WTC11 (cell line): ENCODE measurements around the gene AKR1C8. TPM values are rescaled to one million over a fixed set of nuclear protein-coding genes. Genes with fewer than 3 reads are reported as not detected.
"Not testable (repeated sequence)": the region's sequence is repeated elsewhere in the genome, so short reads cannot be mapped to it uniquely, and the experiment has no call there.

Source experiments
- ATAC-seq: fragments of 200-7000 bp; cut with Tn5 transposase; 2 replicates; pipeline ENCODE4 v1.10.0; 2021; ENCODE audit warnings: mild to moderate bottlenecking, moderate library complexity
- CTCF ChIA-PET: fragments of 300-600 bp; sonication (Branson Sonifier 250); formaldehyde crosslinking; loops from one replicate; lab custom pipeline; 2021; ENCODE audit warnings: antibody characterized with exemption; lab: Charles Lee
- POLR2A ChIA-PET: fragments of 350-600 bp; sonication (Branson Sonifier 250); formaldehyde crosslinking; loops from one replicate; lab custom pipeline; 2021; ENCODE audit warnings: antibody characterized with exemption; lab: Charles Lee
- DNase-seq: peaks from one replicate; pipeline ENCODE4 v3.0.0; 2021; ENCODE audit warnings: low spot score
- H3K27ac Mint-ChIP-seq: 2 replicates; pipeline ENCODE4 v1.8.0; 2021; ENCODE audit warnings: mixed read lengths
- H3K27me3 Mint-ChIP-seq: 2 replicates; pipeline ENCODE4 v1.8.0; 2021; ENCODE audit warnings: low read depth, mild to moderate bottlenecking, moderate library complexity, mixed read lengths
- H3K36me3 Mint-ChIP-seq: 2 replicates; pipeline ENCODE4 v1.8.0; 2021; ENCODE audit warnings: mixed read lengths
- H3K4me1 Mint-ChIP-seq: 2 replicates; pipeline ENCODE4 v1.8.0; 2022; ENCODE audit warnings: mixed read lengths
- H3K4me3 Mint-ChIP-seq: 2 replicates; pipeline ENCODE4 v1.8.0; 2021; ENCODE audit warnings: mild to moderate bottlenecking, moderate library complexity, mixed read lengths
- H3K9me3 Mint-ChIP-seq: 2 replicates; pipeline ENCODE4 v1.8.0; 2021; ENCODE audit warnings: mixed read lengths
- CBFB ChIP-seq: sonication (generic); formaldehyde crosslinking; IDR thresholded peaks from 2 replicates; pipeline ENCODE4 v1.8.1; 2022; ENCODE audit warnings: mild to moderate bottlenecking, low read depth, missing genetic modification reagents
- CREM ChIP-seq: sonication (generic); formaldehyde crosslinking; IDR thresholded peaks from 2 replicates; pipeline ENCODE4 v1.8.1; 2022; ENCODE audit warnings: mild to moderate bottlenecking, missing genetic modification reagents, moderate library complexity
- ELF4 ChIP-seq: sonication (generic); formaldehyde crosslinking; IDR thresholded peaks from 2 replicates; pipeline ENCODE4 v1.8.1; 2022; ENCODE audit warnings: low read depth, mild to moderate bottlenecking, moderate library complexity, missing genetic modification reagents
- GTF2I ChIP-seq: fragments of 250-450 bp; sonication (Bioruptor Pico); conservative IDR thresholded peaks from 2 replicates; pipeline ENCODE4 v1.4.0; 2021; ENCODE audit warnings: mild to moderate bottlenecking
- JAZF1 ChIP-seq: fragments of 250-450 bp; sonication (Bioruptor Pico); IDR thresholded peaks from 2 replicates; pipeline ENCODE4 v1.9.0; 2021; ENCODE audit warnings: moderate library complexity, mild to moderate bottlenecking, inconsistent platforms
- KAT7 ChIP-seq: sonication (generic); formaldehyde crosslinking; IDR thresholded peaks from 2 replicates; pipeline ENCODE4 v1.8.1; 2023; ENCODE audit warnings: missing genetic modification reagents, mild to moderate bottlenecking, borderline replicate concordance
- MYBL2 ChIP-seq: sonication (generic); formaldehyde crosslinking; IDR thresholded peaks from 2 replicates; pipeline ENCODE4 v1.8.1; 2023; ENCODE audit warnings: mild to moderate bottlenecking, moderate library complexity, missing genetic modification reagents
- NFATC4 ChIP-seq: fragments of 250-450 bp; sonication (Bioruptor Pico); IDR thresholded peaks from 2 replicates; pipeline ENCODE4 v1.9.0; 2021; ENCODE audit warnings: mild to moderate bottlenecking
- NFE2L1 ChIP-seq: sonication (generic); formaldehyde crosslinking; IDR thresholded peaks from 2 replicates; pipeline ENCODE4 v1.8.1; 2023; ENCODE audit warnings: missing genetic modification reagents
- PRRX2 ChIP-seq: fragments of 250-450 bp; sonication (Bioruptor Pico); IDR thresholded peaks from 2 replicates; pipeline ENCODE4 v1.8.0; 2021; ENCODE audit warnings: mild to moderate bottlenecking
- RELA ChIP-seq: sonication (generic); formaldehyde crosslinking; IDR thresholded peaks from 2 replicates; pipeline ENCODE4 v1.8.1; 2022; ENCODE audit warnings: missing genetic modification reagents, mild to moderate bottlenecking, borderline replicate concordance
- RORB ChIP-seq: fragments of 250-450 bp; sonication (Bioruptor Pico); IDR thresholded peaks from 2 replicates; pipeline ENCODE4 v1.9.0; 2021; ENCODE audit warnings: mild to moderate bottlenecking
- SMAD3 ChIP-seq: sonication (generic); formaldehyde crosslinking; IDR thresholded peaks from 2 replicates; pipeline ENCODE4 v1.8.0; 2022; ENCODE audit warnings: missing genetic modification reagents, mild to moderate bottlenecking, borderline replicate concordance
- SOX15 ChIP-seq: fragments of 250-450 bp; sonication (Bioruptor Pico); IDR thresholded peaks from 2 replicates; pipeline ENCODE4 v1.9.0; 2021; ENCODE audit warnings: mild to moderate bottlenecking
- ZNF416 ChIP-seq: fragments of 250-450 bp; sonication (Bioruptor Pico); IDR thresholded peaks from 2 replicates; pipeline ENCODE4 v1.9.0; 2021; ENCODE audit warnings: mild to moderate bottlenecking, inconsistent platforms
- total RNA-seq: library from RNA; stranded (reverse); gene quantifications from 3 replicates; pipeline ENCODE4 v1.2.3, GENCODE V29; 2021
- TF ChIP-seq, protein P1 (sequence below): sonication (generic); formaldehyde crosslinking; conservative IDR thresholded peaks from 2 replicates; pipeline ENCODE4 v1.8.1; 2023; ENCODE audit warnings: mild to moderate bottlenecking, low read depth, missing genetic modification reagents, moderate library complexity
- TF ChIP-seq, protein P2 (sequence below): fragments of 200-600 bp; IDR thresholded peaks from 2 replicates; pipeline ENCODE4 v1.8.0; 2022; ENCODE audit warnings: antibody characterized with exemption
- TF ChIP-seq, protein P3 (sequence below): sonication (generic); formaldehyde crosslinking; IDR thresholded peaks from 2 replicates; pipeline ENCODE4 v1.8.0; 2022; ENCODE audit warnings: mild to moderate bottlenecking, missing genetic modification reagents
- TF ChIP-seq, protein P4 (sequence below): fragments of 250-450 bp; sonication (Bioruptor Pico); IDR thresholded peaks from 2 replicates; pipeline ENCODE4 v1.9.0; 2021; ENCODE audit warnings: mild to moderate bottlenecking
- TF ChIP-seq, protein P5 (sequence below): sonication (generic); formaldehyde crosslinking; conservative IDR thresholded peaks from 2 replicates; pipeline ENCODE4 v1.8.1; 2022; ENCODE audit warnings: mild to moderate bottlenecking, missing genetic modification reagents
- TF ChIP-seq, protein P6 (sequence below): fragments of 250-450 bp; sonication (Bioruptor Pico); IDR thresholded peaks from 2 replicates; pipeline ENCODE4 v1.9.0; 2021; ENCODE audit warnings: mild to moderate bottlenecking, borderline replicate concordance
- TF ChIP-seq, protein P7 (sequence below): fragments of 250-450 bp; sonication (Bioruptor Pico); IDR thresholded peaks from 2 replicates; pipeline ENCODE4 v2.1.2; 2022; ENCODE audit warnings: mild to moderate bottlenecking, moderate library complexity

AKR1C8 gene
- total RNA-seq, 1 experiment from 2014 or later: not detected

DNA sequence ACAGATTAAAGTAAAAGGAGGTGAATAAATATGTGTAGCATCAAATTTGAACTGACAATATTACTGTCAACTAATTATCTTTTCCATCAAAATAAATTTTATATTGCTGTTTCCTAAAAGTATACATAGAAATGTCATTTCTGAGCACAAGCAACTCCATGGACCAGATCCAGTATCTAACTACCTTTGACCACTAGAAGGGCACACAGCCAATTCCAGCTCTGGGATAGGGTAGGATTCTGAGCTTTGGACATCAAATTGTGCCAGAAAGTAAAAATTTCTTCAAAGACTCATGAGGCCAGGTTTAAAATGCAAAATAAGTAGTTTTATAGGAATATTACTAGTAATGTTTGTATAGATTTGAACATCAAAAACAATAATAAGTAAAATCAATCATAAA is 61.1 kb downstream of the AKR1C8 start:
- ATAC-seq: no peak
- DNase-seq: no peak
- ChIA-PET CTCF (no interaction called here), POLR2A (no interaction called here)
- H3K4me3 Mint-ChIP-seq: no peak overlapping the region
- H3K4me1 Mint-ChIP-seq: no peaks in the 10 kb centered on the region
- H3K9me3 Mint-ChIP-seq: peaks cover 63% of the 10 kb centered on the region
- H3K36me3 Mint-ChIP-seq: peaks cover 13% of the 10 kb centered on the region
- TF ChIP-seq ELF4 (CRISPR knock-in tag) (no peak), MYBL2 (CRISPR knock-in tag) (no peak), RORB (no peak), ZNF416 (CRISPR knock-in tag) (no peak), CBFB (CRISPR knock-in tag) (no peak), NFATC4 (CRISPR knock-in tag) (no peak), NFE2L1 (no peak), GTF2I (no peak), SOX15 (no peak), PRRX2 (CRISPR knock-in tag) (no peak), JAZF1 (CRISPR knock-in tag) (no peak)
- TF ChIP-seq, protein P1, sequence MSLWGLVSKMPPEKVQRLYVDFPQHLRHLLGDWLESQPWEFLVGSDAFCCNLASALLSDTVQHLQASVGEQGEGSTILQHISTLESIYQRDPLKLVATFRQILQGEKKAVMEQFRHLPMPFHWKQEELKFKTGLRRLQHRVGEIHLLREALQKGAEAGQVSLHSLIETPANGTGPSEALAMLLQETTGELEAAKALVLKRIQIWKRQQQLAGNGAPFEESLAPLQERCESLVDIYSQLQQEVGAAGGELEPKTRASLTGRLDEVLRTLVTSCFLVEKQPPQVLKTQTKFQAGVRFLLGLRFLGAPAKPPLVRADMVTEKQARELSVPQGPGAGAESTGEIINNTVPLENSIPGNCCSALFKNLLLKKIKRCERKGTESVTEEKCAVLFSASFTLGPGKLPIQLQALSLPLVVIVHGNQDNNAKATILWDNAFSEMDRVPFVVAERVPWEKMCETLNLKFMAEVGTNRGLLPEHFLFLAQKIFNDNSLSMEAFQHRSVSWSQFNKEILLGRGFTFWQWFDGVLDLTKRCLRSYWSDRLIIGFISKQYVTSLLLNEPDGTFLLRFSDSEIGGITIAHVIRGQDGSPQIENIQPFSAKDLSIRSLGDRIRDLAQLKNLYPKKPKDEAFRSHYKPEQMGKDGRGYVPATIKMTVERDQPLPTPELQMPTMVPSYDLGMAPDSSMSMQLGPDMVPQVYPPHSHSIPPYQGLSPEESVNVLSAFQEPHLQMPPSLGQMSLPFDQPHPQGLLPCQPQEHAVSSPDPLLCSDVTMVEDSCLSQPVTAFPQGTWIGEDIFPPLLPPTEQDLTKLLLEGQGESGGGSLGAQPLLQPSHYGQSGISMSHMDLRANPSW (CRISPR knock-in tag): no peak
- TF ChIP-seq, protein P2, sequence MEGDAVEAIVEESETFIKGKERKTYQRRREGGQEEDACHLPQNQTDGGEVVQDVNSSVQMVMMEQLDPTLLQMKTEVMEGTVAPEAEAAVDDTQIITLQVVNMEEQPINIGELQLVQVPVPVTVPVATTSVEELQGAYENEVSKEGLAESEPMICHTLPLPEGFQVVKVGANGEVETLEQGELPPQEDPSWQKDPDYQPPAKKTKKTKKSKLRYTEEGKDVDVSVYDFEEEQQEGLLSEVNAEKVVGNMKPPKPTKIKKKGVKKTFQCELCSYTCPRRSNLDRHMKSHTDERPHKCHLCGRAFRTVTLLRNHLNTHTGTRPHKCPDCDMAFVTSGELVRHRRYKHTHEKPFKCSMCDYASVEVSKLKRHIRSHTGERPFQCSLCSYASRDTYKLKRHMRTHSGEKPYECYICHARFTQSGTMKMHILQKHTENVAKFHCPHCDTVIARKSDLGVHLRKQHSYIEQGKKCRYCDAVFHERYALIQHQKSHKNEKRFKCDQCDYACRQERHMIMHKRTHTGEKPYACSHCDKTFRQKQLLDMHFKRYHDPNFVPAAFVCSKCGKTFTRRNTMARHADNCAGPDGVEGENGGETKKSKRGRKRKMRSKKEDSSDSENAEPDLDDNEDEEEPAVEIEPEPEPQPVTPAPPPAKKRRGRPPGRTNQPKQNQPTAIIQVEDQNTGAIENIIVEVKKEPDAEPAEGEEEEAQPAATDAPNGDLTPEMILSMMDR: no peak
- TF ChIP-seq, protein P3, sequence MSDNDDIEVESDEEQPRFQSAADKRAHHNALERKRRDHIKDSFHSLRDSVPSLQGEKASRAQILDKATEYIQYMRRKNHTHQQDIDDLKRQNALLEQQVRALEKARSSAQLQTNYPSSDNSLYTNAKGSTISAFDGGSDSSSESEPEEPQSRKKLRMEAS (CRISPR knock-in tag): no peak
- TF ChIP-seq, protein P4, sequence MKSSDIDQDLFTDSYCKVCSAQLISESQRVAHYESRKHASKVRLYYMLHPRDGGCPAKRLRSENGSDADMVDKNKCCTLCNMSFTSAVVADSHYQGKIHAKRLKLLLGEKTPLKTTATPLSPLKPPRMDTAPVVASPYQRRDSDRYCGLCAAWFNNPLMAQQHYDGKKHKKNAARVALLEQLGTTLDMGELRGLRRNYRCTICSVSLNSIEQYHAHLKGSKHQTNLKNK (CRISPR knock-in tag): no peak
- TF ChIP-seq, protein P5, sequence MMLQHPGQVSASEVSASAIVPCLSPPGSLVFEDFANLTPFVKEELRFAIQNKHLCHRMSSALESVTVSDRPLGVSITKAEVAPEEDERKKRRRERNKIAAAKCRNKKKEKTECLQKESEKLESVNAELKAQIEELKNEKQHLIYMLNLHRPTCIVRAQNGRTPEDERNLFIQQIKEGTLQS (CRISPR knock-in tag): no peak
- H3K27ac Mint-ChIP-seq: no peak overlapping the region
- H3K27me3 Mint-ChIP-seq: no peaks in the 10 kb centered on the region

DNA sequence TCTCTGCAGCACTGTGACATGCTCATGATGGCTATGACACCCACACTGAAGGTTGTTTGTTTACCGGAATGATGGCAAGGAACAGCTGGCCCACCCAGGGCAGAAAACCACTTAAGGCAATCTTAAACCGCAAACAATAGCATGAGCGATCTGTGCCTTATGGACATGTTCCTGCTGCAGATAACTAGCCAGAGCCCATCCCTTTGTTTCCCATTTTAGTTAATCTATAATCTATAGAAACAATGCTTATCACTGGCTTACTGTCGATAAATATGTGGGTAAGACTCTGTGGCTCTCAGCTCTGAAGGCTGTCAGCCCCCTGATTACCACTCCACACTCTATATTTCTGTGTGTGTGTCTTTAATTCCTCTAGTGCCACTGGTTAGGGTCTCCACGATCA is 65.0 kb downstream of the AKR1C8 start:
- POLR2A ChIA-PET, CTCF ChIA-PET: not testable (repeated sequence)
- peaks cover 72% of the 10 kb centered on the region for H3K9me3 Mint-ChIP-seq

DNA sequence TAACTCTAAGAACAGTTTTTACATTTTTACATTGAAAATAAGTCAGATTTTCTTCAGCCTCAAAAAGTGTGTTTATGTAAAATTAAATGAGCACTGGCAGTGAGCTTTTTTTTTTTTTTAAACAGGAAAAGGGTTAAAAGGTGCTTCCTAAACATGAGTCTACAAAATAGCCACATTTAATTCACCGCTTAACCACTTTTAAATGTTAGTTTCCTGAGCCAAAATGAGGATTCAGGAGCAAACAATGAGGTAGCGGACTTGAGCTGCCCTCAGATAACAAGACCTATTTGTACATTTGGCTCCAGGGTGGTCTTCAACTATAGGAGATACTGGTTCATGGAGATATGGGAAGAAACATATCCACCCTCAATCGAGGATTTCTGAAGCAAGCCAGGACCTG is 67.9 kb downstream of the AKR1C8 start:
- CTCF ChIA-PET: no interaction called here
- Mint-ChIP-seq H3K4me1 (no peaks in the 10 kb centered on the region), H3K4me3 (no peak overlapping the region), H3K9me3 (peaks cover 70% of the 10 kb centered on the region), H3K27ac (no peak overlapping the region), H3K27me3 (0 out of 2 replicates have a peak, but pooled peaks cover 3% of the 10 kb centered on the region), H3K36me3 (peaks cover 18% of the 10 kb centered on the region)
- POLR2A ChIA-PET: no interaction called here
- DNase-seq (no peak), ATAC-seq (no peak)
- no peak for TF ChIP-seq SMAD3
- TF ChIP-seq, protein P6, sequence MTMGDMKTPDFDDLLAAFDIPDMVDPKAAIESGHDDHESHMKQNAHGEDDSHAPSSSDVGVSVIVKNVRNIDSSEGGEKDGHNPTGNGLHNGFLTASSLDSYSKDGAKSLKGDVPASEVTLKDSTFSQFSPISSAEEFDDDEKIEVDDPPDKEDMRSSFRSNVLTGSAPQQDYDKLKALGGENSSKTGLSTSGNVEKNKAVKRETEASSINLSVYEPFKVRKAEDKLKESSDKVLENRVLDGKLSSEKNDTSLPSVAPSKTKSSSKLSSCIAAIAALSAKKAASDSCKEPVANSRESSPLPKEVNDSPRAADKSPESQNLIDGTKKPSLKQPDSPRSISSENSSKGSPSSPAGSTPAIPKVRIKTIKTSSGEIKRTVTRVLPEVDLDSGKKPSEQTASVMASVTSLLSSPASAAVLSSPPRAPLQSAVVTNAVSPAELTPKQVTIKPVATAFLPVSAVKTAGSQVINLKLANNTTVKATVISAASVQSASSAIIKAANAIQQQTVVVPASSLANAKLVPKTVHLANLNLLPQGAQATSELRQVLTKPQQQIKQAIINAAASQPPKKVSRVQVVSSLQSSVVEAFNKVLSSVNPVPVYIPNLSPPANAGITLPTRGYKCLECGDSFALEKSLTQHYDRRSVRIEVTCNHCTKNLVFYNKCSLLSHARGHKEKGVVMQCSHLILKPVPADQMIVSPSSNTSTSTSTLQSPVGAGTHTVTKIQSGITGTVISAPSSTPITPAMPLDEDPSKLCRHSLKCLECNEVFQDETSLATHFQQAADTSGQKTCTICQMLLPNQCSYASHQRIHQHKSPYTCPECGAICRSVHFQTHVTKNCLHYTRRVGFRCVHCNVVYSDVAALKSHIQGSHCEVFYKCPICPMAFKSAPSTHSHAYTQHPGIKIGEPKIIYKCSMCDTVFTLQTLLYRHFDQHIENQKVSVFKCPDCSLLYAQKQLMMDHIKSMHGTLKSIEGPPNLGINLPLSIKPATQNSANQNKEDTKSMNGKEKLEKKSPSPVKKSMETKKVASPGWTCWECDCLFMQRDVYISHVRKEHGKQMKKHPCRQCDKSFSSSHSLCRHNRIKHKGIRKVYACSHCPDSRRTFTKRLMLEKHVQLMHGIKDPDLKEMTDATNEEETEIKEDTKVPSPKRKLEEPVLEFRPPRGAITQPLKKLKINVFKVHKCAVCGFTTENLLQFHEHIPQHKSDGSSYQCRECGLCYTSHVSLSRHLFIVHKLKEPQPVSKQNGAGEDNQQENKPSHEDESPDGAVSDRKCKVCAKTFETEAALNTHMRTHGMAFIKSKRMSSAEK (CRISPR knock-in tag): no peak
- TF ChIP-seq CREM (CRISPR knock-in tag): no peak
- TF ChIP-seq, protein P7, sequence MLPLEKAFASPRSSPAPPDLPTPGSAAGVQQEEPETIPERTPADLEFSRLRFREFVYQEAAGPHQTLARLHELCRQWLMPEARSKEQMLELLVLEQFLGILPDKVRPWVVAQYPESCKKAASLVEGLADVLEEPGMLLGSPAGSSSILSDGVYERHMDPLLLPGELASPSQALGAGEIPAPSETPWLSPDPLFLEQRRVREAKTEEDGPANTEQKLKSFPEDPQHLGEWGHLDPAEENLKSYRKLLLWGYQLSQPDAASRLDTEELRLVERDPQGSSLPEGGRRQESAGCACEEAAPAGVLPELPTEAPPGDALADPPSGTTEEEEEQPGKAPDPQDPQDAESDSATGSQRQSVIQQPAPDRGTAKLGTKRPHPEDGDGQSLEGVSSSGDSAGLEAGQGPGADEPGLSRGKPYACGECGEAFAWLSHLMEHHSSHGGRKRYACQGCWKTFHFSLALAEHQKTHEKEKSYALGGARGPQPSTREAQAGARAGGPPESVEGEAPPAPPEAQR: no peak
- TF ChIP-seq SOX15: no peak
- no peak for TF ChIP-seq KAT7
- no peak for TF ChIP-seq RELA (CRISPR knock-in tag)

More for the DNA sequence above, 65.0 kb downstream of the AKR1C8 start:
- H3K4me1 Mint-ChIP-seq, H3K4me3 Mint-ChIP-seq, ATAC-seq, H3K27ac Mint-ChIP-seq, DNase-seq, H3K27me3 Mint-ChIP-seq: not testable (repeated sequence)
- H3K36me3 Mint-ChIP-seq: peaks cover 18% of the 10 kb centered on the region
